Hippocampal formation (tissue), 2 donors: Measurements from ENCODE around the gene IARS1.

Source experiments
- DNase-seq, 2 donors: peaks; one replicate each; lab custom pipeline; 2025; lab: John Stamatoyannopoulos, UW

The IARS1 gene

GRCh38 chr9:92293452-92294296 is at the start of gene IARS1:
Gene IARS1 (minus strand): TSS chr9:92293697. CDS start chr9:92289419, 4,278 bp downstream.
- peak; percentile 95 to 99 for DNase-seq

- DNase-seq = no peak
Measured at GRCh38 chr9:92342825-92343488, 49.5 kb upstream of the IARS1 start.

- no peak for DNase-seq
Measured at GRCh38 chr9:92341578-92341977, 48.1 kb upstream of the IARS1 start.

GRCh38 chr9:92333282-92333634 is 39.8 kb upstream of the IARS1 start:
- no peak for DNase-seq

GRCh38 chr9:92332577-92333281 is 39.2 kb upstream of the IARS1 start:
- DNase-seq = no peak

- no peak for DNase-seq
Measured at GRCh38 chr9:92328225-92328624, 34.7 kb upstream of the IARS1 start.

- no peak for DNase-seq
Measured at GRCh38 chr9:92327283-92327850, 33.9 kb upstream of the IARS1 start.

GRCh38 chr9:92325991-92326500 is 32.5 kb upstream of the IARS1 start:
- no peak for DNase-seq

- peak; percentile 84 to 93 for DNase-seq
Measured at GRCh38 chr9:92325269-92325990, 31.9 kb upstream of the IARS1 start, which contains the start of the genes CENPP and NOL8. Gene CENPP (plus strand): TSS chr9:92325953. Gene NOL8 (minus strand): TSS chr9:92325350. CDS start chr9:92324161, 1,189 bp downstream.

GRCh38 chr9:92324889-92325268 is 31.4 kb upstream of the IARS1 start:
- no peak for DNase-seq

GRCh38 chr9:92324431-92324830 is 30.9 kb upstream of the IARS1 start:
- no peak for DNase-seq

- DNase-seq = no peak
Measured at GRCh38 chr9:92315456-92315855, 22.0 kb upstream of the IARS1 start.

- DNase-seq = no peak
Measured at GRCh38 chr9:92313624-92314012, 20.1 kb upstream of the IARS1 start.

- DNase-seq = no peak
Measured at GRCh38 chr9:92312887-92313623, 19.6 kb upstream of the IARS1 start.

- no peak for DNase-seq
Measured at GRCh38 chr9:92310562-92310961, 17.1 kb upstream of the IARS1 start.

- DNase-seq = no peak
Measured at GRCh38 chr9:92308893-92309292, 15.4 kb upstream of the IARS1 start.

- no peak for DNase-seq
Measured at GRCh38 chr9:92300936-92301335, 7.4 kb upstream of the IARS1 start.

- DNase-seq = no peak
Measured at GRCh38 chr9:92299116-92299515, 5.6 kb upstream of the IARS1 start.

GRCh38 chr9:92298036-92298435 is 4.5 kb upstream of the IARS1 start:
- DNase-seq = no peak

GRCh38 chr9:92297611-92298010 is 4.1 kb upstream of the IARS1 start:
- DNase-seq = no peak

GRCh38 chr9:92295827-92296258 is 2.3 kb upstream of the IARS1 start:
- DNase-seq = no peak
